T-cell (primary cell): ENCODE data around the gene FADS2. TPM values are rescaled to one million over a fixed set of nuclear protein-coding genes. Genes with fewer than 3 reads are reported as not detected.

Experiments
- ATAC-seq, 4 experiments: fragments of 200-7000 bp in 3 of 4; fragments of 150-1000 bp in 1 of 4; cut with Tn5 transposase; replicated peaks in 1 of 4; 1 replicate in 3 of 4; 2 replicates in 1 of 4; pipeline ENCODE4 v1.10.0; 2021; ENCODE audit warnings: moderate library complexity in 3 of 4, mild to moderate bottlenecking in 2 of 4, moderate number of reproducible peaks in 1 of 4
- CTCF ChIA-PET, 2 donors: fragments of 300-600 bp; sonication (Branson Sonifier 250); formaldehyde crosslinking; loops; one replicate each; lab custom pipeline; 2022; ENCODE audit warnings: antibody characterized with exemption in 2 of 2; lab: Charles Lee
- POLR2A ChIA-PET, 2 donors: fragments of 300-600 bp; sonication (Branson Sonifier 250); formaldehyde crosslinking; loops; one replicate each; lab custom pipeline; 2022; ENCODE audit warnings: antibody characterized with exemption in 2 of 2; lab: Charles Lee
- DNase-seq, 35 experiments: peaks; one replicate each; pipeline versions ENCODE4 v3.0.0 to v3.0.0-alpha.2; 2013 to 2023
- H3K27ac ChIP-seq: one replicate; pipeline ENCODE4 v1.5.1; 2013; ENCODE audit warnings: low read length
- H3K27me3 ChIP-seq, 2 experiments: replicated peaks in 1 of 2; 1 replicate in 1 of 2; 2 replicates in 1 of 2; pipeline versions ENCODE4 v1.6.1 to v1.7.0; 2013; ENCODE audit warnings: low read length in 1 of 2, mixed read lengths in 1 of 2; ENCODE audit not compliant: control insufficient read depth in 2 of 2, insufficient read depth in 2 of 2; ENCODE audit errors: extremely low read depth in 1 of 2
- H3K36me3 ChIP-seq, 2 donors: 1 replicate in 1 of 2; 2 replicates in 1 of 2; pipeline versions ENCODE4 v1.6.1 to v1.7.0; 2013; ENCODE audit warnings: low read length in 1 of 2; ENCODE audit not compliant: control insufficient read depth in 2 of 2, insufficient read depth in 1 of 2; ENCODE audit errors: extremely low read depth in 1 of 2
- H3K4me1 ChIP-seq, 2 experiments: 1 replicate in 1 of 2; 2 replicates in 1 of 2; pipeline versions ENCODE4 v1.6.1 to v1.7.0; 2013; ENCODE audit warnings: low read length in 2 of 2, mixed read lengths in 1 of 2; ENCODE audit not compliant: insufficient read depth in 2 of 2, control insufficient read depth in 1 of 2; ENCODE audit errors: extremely low read depth in 1 of 2
- H3K4me3 ChIP-seq, 2 donors: 1 replicate in 1 of 2; 2 replicates in 1 of 2; pipeline versions ENCODE4 v1.5.1 to v1.7.0; 2013; ENCODE audit warnings: mild to moderate bottlenecking in 2 of 2, low read length in 1 of 2, moderate library complexity in 1 of 2; ENCODE audit not compliant: control insufficient read depth in 1 of 2; ENCODE audit errors: extremely low read depth in 1 of 2
- H3K9me3 ChIP-seq: 2 replicates; pipeline ENCODE4 v1.7.0; 2013
- H3K27ac Mint-ChIP-seq, 2 donors: one replicate each; pipeline ENCODE4 v1.8.0; 2020 to 2021; ENCODE audit warnings: mild to moderate bottlenecking in 2 of 2, mixed read lengths in 2 of 2
- H3K27me3 Mint-ChIP-seq, 2 donors: one replicate each; pipeline ENCODE4 v1.8.0; 2021 to 2022; ENCODE audit warnings: mixed read lengths in 2 of 2
- H3K36me3 Mint-ChIP-seq: one replicate; pipeline ENCODE4 v1.8.0; 2021; ENCODE audit warnings: mixed read lengths
- H3K4me1 Mint-ChIP-seq, 3 donors: one replicate each; pipeline ENCODE4 v1.8.0; 2020 to 2022; ENCODE audit warnings: mixed read lengths in 3 of 3, mild to moderate bottlenecking in 1 of 3
- H3K4me3 Mint-ChIP-seq, 3 donors: one replicate each; pipeline ENCODE4 v1.8.0; 2020 to 2022; ENCODE audit warnings: mild to moderate bottlenecking in 3 of 3, mixed read lengths in 3 of 3, moderate library complexity in 3 of 3
- H3K9me3 Mint-ChIP-seq, 3 donors: one replicate each; pipeline ENCODE4 v1.8.0; 2020 to 2022; ENCODE audit warnings: mixed read lengths in 3 of 3
- WGBS: methylation state at CpG from one replicate; pipeline ENCODE4 v1.1.5; 2013; ENCODE audit warnings: missing lambda C conversion rate; ENCODE audit not compliant: insufficient coverage; 5-methylcytosine and 5-hydroxymethylcytosine counted together
- total RNA-seq, 35 experiments: library from RNA in 6 of 35; stranded (reverse) in 6 of 35; fragments of 120-200 nt in 1 of 35; gene quantifications; one replicate each; pipeline versions ENCODE4 v1.2.1 to v1.2.4 and lab custom pipeline; 2013 to 2026

Gene FADS2
- total RNA-seq, 5 donors from 2014 or later (not counting 1 experiment from before 2014, with no cell fraction given), result 1.9 to 20.9 (median 2.7) TPM

DNA sequence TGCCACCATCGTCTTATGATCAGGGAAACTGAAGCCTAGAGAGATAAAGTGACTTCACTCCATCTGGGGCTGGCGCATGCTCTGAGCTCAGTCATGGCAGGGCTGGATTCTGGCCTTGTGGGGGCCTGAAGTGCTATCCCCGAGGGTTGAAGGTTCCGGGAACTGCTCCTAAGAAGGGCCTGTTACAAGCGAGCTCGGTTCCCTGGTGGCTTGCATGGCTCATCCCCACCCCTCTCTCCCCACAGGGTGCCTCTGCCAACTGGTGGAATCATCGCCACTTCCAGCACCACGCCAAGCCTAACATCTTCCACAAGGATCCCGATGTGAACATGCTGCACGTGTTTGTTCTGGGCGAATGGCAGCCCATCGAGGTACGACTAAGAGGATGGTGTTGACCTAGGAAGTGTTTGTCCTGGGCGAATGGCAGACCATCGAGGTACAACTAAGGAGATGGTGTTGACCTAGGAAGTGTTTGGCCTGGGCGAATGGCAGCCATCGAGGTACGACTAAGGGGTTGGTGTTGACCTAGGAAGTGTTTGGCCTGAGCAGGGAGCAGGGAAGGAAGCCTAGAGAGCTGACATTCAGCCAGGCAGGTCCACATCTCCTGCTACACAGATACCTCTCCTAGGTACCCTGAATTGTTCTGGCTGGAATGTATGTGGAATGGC, 19.9 kb downstream of the FADS2 start:
- Mint-ChIP-seq H3K27ac (no peak overlapping the region), H3K4me1 (no peaks in the 10 kb centered on the region), H3K27me3 (no peaks in the 10 kb centered on the region), H3K9me3 (no peaks in the 10 kb centered on the region), H3K36me3 (no peaks in the 10 kb centered on the region), H3K4me3 (no peak overlapping the region)
- 86% methylated on average over 14 of the region's 18 CpGs for WGBS
- H3K27ac ChIP-seq, result no peak overlapping the region
- no peak for DNase-seq
- H3K9me3 ChIP-seq, result no peaks in the 10 kb centered on the region
- no peak overlapping the region for H3K4me3 ChIP-seq
- CTCF ChIA-PET, result interaction anchor here in 1 of 2 donors (0.7 kb wide), 1 partner anchor 61 kb away, joined by 4 read pairs; no protein-coding TSS in a partner anchor
- H3K27me3 ChIP-seq, result no peaks in the 10 kb centered on the region
- ATAC-seq, result no peak
- H3K36me3 ChIP-seq, result peaks cover 0 to 12% of the 10 kb centered on the region in 2 donors
- no peaks in the 10 kb centered on the region for H3K4me1 ChIP-seq
- POLR2A ChIA-PET, result no interaction called here

DNA sequence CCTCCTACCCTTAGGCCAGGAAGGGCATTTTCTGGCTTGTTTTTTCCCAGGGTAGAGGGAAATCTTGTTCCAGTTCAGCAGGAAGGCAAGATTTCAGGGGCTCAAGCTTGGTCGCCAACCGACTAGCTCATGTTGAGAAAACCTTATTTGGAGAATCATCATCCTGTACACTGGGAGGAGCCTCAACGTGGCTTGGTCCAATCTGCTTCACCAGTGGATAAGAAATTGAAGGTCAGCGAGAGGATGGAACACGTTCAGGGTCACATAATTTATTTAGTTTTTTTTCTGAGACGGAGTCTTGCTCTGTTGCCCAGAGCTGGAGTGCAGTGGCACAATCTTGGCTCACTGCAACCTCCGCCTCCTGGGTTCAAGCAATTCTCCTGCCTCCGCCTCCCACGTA, 20.5 kb downstream of the FADS2 start:
- WGBS, result 95% methylated on average over 8 of the region's 9 CpGs
- no peaks in the 10 kb centered on the region for H3K9me3 Mint-ChIP-seq
- H3K9me3 ChIP-seq, result no peaks in the 10 kb centered on the region
- ChIA-PET POLR2A (no interaction called here), CTCF (interaction anchor here in 1 of 2 donors (0.7 kb wide), 1 partner anchor 60 kb away, joined by 4 read pairs; no protein-coding TSS in a partner anchor)
- no peak for DNase-seq
- no peak overlapping the region for H3K27ac Mint-ChIP-seq
- no peaks in the 10 kb centered on the region for H3K27me3 ChIP-seq
- H3K27me3 Mint-ChIP-seq, result no peaks in the 10 kb centered on the region
- no peaks in the 10 kb centered on the region for H3K4me1 ChIP-seq
- H3K4me3 ChIP-seq, result no peak overlapping the region
- no peak overlapping the region for H3K27ac ChIP-seq
- ATAC-seq, result no peak
- no peaks in the 10 kb centered on the region for H3K36me3 Mint-ChIP-seq
- peaks cover 0 to 12% of the 10 kb centered on the region in 2 donors for H3K36me3 ChIP-seq
- no peaks in the 10 kb centered on the region for H3K4me1 Mint-ChIP-seq
- no peak overlapping the region for H3K4me3 Mint-ChIP-seq

DNA sequence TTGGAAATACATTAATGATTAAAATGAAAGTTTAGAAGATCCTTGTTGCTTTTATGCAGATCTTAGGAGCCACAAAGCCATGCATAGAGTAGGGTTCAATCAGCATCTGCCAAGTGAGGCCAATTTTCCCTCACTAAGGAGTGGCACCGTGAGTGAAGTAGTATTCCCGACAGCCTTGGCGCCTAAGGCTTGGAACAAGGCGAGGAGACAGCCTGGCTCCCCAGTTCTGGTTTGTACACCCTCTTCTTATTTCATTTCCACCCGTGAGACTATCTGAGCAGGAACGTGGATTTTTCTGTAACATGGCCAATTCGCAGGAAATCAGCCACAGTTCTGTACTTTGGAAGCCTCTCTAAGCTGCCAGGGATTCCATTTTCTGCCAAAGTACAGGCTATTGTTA, 22.6 kb downstream of the FADS2 start:
- H3K36me3 ChIP-seq, result peaks cover 0 to 12% of the 10 kb centered on the region in 2 donors
- POLR2A ChIA-PET, result no interaction called here

DNA sequence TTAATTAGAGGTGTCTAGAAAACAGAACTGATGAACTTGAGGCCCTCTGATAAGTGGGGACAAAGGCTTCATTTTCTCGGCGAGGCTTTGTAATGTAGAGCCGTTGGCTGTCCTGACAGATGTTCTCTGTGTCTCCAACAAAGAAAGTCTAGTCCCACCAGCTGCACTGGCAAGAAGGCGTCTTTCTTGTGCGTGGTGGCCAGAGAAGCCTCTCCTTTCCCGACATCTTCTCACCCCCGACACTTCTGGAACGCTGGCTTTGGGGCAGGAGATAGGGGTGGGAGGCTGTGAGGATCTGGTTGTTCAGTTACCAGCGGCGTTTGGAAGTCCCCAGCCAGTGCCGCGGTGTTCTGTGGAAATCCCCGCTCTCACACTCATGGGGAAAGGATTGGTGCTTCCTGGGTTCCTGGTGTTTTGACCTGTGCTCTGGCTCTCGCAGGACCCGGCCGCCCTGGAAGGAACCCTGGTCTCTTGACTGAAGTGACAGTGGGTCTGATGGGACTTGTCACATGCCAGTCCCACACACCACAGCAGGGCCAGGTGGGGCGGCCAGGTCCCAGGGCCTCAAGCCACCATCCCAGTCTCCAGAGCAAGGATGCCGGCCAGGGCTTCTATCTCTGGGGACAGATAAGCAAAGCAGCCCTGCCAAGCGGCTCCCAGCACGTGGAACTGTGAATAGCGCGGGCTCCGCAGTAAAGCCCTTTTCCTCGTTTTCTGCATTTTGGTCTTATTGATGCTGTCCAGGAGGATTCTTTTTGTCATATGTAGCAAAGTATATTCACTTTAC, 23.2 kb downstream of the FADS2 start:
- no peak overlapping the region for H3K27ac ChIP-seq
- 89% methylated on average over 5 of the region's 24 CpGs for WGBS
- Mint-ChIP-seq H3K36me3 (no peaks in the 10 kb centered on the region), H3K27me3 (no peaks in the 10 kb centered on the region), H3K27ac (no peak overlapping the region), H3K4me3 (no peak overlapping the region), H3K4me1 (no peaks in the 10 kb centered on the region), H3K9me3 (no peaks in the 10 kb centered on the region)
- no peaks in the 10 kb centered on the region for H3K27me3 ChIP-seq
- no peak overlapping the region for H3K4me3 ChIP-seq
- POLR2A ChIA-PET, result no interaction called here
- CTCF ChIA-PET, result no interaction called here
- no peaks in the 10 kb centered on the region for H3K4me1 ChIP-seq
- peaks cover 0 to 12% of the 10 kb centered on the region in 2 donors for H3K36me3 ChIP-seq
- ATAC-seq (no peak), DNase-seq (no peak)
- H3K9me3 ChIP-seq, result no peaks in the 10 kb centered on the region

More for the DNA sequence above, 22.6 kb downstream of the FADS2 start:
- H3K4me1 ChIP-seq, result no peaks in the 10 kb centered on the region
- no peak overlapping the region for H3K4me3 ChIP-seq
- no peaks in the 10 kb centered on the region for H3K36me3 Mint-ChIP-seq
- CTCF ChIA-PET, result no interaction called here
- no peaks in the 10 kb centered on the region for H3K9me3 ChIP-seq
- H3K4me3 Mint-ChIP-seq, result no peak overlapping the region
- no peaks in the 10 kb centered on the region for H3K9me3 Mint-ChIP-seq
- H3K27me3 ChIP-seq, result no peaks in the 10 kb centered on the region
- no peaks in the 10 kb centered on the region for H3K27me3 Mint-ChIP-seq
- no peak overlapping the region for H3K27ac ChIP-seq
- no peak overlapping the region for H3K27ac Mint-ChIP-seq
- 88% methylated on average over 5 of the region's 7 CpGs for WGBS
- no peaks in the 10 kb centered on the region for H3K4me1 Mint-ChIP-seq
- DNase-seq (no peak), ATAC-seq (no peak)

DNA sequence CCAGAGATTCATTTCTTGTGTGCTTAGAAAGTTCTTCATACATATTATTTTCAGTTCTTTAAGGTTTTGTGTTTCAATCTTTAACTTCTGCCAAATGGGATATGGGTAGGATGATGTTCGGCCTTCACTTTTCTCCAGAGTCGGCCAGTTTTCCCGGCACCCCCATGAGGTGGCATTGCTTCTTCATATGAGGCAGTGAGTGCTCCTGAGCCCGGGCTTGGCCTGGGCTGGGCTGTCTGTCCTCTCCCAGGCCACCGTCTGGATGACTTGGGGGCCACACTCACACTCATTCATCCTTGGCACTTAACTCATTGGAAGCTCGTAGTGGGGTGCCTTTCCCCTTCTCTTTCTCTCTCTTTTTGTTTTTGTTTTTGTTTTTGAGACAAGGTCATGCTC, 23.8 kb downstream of the FADS2 start:
- Mint-ChIP-seq H3K9me3 (no peaks in the 10 kb centered on the region), H3K36me3 (no peaks in the 10 kb centered on the region), H3K4me1 (no peaks in the 10 kb centered on the region), H3K27ac (no peak overlapping the region), H3K4me3 (no peak overlapping the region), H3K27me3 (no peaks in the 10 kb centered on the region)
- H3K27ac ChIP-seq, result no peak overlapping the region
- ChIA-PET POLR2A (no interaction called here), CTCF (no interaction called here)
- H3K9me3 ChIP-seq, result no peaks in the 10 kb centered on the region
- no peak overlapping the region for H3K4me3 ChIP-seq
- DNase-seq, result no peak
- WGBS, result 40% methylated on average over 1 of the region's 6 CpGs
- no peaks in the 10 kb centered on the region for H3K4me1 ChIP-seq
- peaks cover 0 to 12% of the 10 kb centered on the region in 2 donors for H3K36me3 ChIP-seq
- no peaks in the 10 kb centered on the region for H3K27me3 ChIP-seq
- no peak for ATAC-seq

DNA sequence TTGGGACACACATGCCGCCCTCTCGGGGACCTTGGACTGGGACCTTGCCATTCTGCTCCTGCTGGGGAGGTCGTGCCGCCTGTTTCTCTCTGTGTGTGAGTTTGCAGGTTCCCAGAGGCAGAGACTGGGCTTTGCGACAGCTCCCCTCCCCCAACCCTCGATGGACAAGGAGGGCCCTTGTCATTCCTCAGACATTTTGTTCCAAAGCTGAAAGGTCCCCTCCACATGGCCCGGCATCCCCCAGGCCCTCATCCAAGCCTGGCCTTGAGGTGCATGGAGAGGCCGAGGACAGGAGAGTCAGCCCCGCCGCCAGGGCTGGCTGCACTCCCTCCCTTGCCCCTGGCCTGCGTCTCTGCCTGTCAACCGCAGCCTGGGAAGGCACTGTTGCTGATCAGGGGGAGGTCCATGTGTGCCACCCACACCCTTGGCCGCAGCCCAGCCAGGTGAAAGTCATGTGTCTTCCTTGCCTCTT, 25.6 kb downstream of the FADS2 start:
- Histone ChIP-seq H3K4me3 (no peak overlapping the region), H3K27me3 (no peaks in the 10 kb centered on the region), H3K4me1 (no peaks in the 10 kb centered on the region), H3K9me3 (no peaks in the 10 kb centered on the region), H3K36me3 (peaks cover 0 to 12% of the 10 kb centered on the region in 2 donors), H3K27ac (no peak overlapping the region)
- DNase-seq (no peak), ATAC-seq (no peak)
- Mint-ChIP-seq H3K27me3 (no peaks in the 10 kb centered on the region), H3K4me1 (no peaks in the 10 kb centered on the region), H3K36me3 (no peaks in the 10 kb centered on the region), H3K27ac (no peak overlapping the region), H3K9me3 (no peaks in the 10 kb centered on the region), H3K4me3 (no peak overlapping the region)
- POLR2A ChIA-PET, result no interaction called here
- CTCF ChIA-PET, result no interaction called here
- WGBS, result 96% methylated on average over 7 of the region's 13 CpGs
